Upper lobe of left lung (tissue), 6 donors: Measurements from ENCODE around the gene RASAL1. TPM values are rescaled to one million over a fixed set of nuclear protein-coding genes. Genes with fewer than 3 reads are reported as not detected.
A peak's percentile ranks its signal among the peaks of the same experiment; 100 is the strongest.

Experiments
- ATAC-seq, 2 donors: fragments of 200-7000 bp; cut with Tn5 transposase; one replicate each; pipeline ENCODE4 v1.9.1; 2022; ENCODE audit warnings: mild to moderate bottlenecking in 2 of 2, moderate library complexity in 2 of 2; ENCODE audit not compliant: low FRiP score in 2 of 2
- DNase-seq, 2 donors: peaks; one replicate each; pipeline ENCODE4 v3.0.0-alpha.2; 2019 to 2020
- H3K27ac ChIP-seq, 4 donors: fragments of 200-600 bp; sonication (generic); one replicate each; pipeline ENCODE4 v1.5.1; 2016 to 2019
- H3K27me3 ChIP-seq, 4 donors: fragments of 200-600 bp; sonication (generic); one replicate each; pipeline ENCODE4 v1.5.1; 2017 to 2019
- H3K36me3 ChIP-seq, 4 donors: fragments of 200-600 bp; sonication (generic); one replicate each; pipeline ENCODE4 v1.5.1; 2016 to 2019
- H3K4me1 ChIP-seq, 4 donors: fragments of 200-600 bp; sonication (generic); one replicate each; pipeline ENCODE4 v1.5.1; 2018 to 2019
- H3K4me3 ChIP-seq, 4 donors: fragments of 200-600 bp; sonication (generic); one replicate each; pipeline ENCODE4 v1.5.1; 2017 to 2019; ENCODE audit warnings: mild to moderate bottlenecking in 2 of 4, moderate library complexity in 1 of 4
- H3K9me3 ChIP-seq, 4 donors: fragments of 200-600 bp; sonication (generic); one replicate each; pipeline ENCODE4 v1.5.1; 2018 to 2019
- CTCF ChIP-seq, 6 experiments: fragments of 450-650 bp in 4 of 6; fragments of 200-600 bp in 2 of 6; sonication (generic) in 2 of 6; IDR thresholded peaks; one replicate each; pipeline ENCODE4 v1.5.1; 2016 to 2019; ENCODE audit warnings: antibody characterized with exemption in 6 of 6
- EP300 ChIP-seq, 4 donors: sonication (generic); formaldehyde crosslinking; IDR thresholded peaks; one replicate each; pipeline ENCODE4 v1.5.1; 2017; ENCODE audit warnings: antibody characterized with exemption in 4 of 4, control low read depth in 2 of 4
- POLR2A ChIP-seq, 4 donors: fragments of 450-650 bp; IDR thresholded peaks; one replicate each; pipeline ENCODE4 v1.5.1; 2016 to 2017; ENCODE audit warnings: antibody characterized with exemption in 4 of 4, mild to moderate bottlenecking in 2 of 4
- POLR2AphosphoS5 ChIP-seq, 2 donors: sonication (generic); formaldehyde crosslinking; IDR thresholded peaks; one replicate each; pipeline ENCODE4 v1.5.1; 2017; ENCODE audit warnings: antibody characterized with exemption in 2 of 2
- WGBS, 2 donors: methylation state at CpG; one replicate each; pipeline ENCODE4 v1.1.5; 2017 to 2018; 5-methylcytosine and 5-hydroxymethylcytosine counted together
- total RNA-seq, 6 donors: library from RNA; depleted of rRNA in 4 of 6; stranded (reverse); fragments of >200 nt in 4 of 6; gene quantifications; one replicate each; pipeline versions ENCODE4 v1.1.0 to v1.2.1, GENCODE V29; 2016 to 2021
- donor health status: DM: no; HTN: no; CAD: no; lungs with moderate emphysema.
- donor health status: DM: no; HTN: yes; CAD: no; lungs with severe emphysema.

RASAL1 gene
- total RNA-seq, 6 donors from 2014 or later: 0.27 to 4.2 (median 0.60) TPM; not detected in 3

GRCh38 chr12:113055594-113056380 lies 79.8 kb downstream of the RASAL1 start:
- no peaks in the 10 kb centered on the region for H3K9me3 ChIP-seq
- H3K27me3 ChIP-seq: peaks cover 0 to 31% (median 13%) of the 10 kb centered on the region in 4 donors
- WGBS, 2 donors: 59 to 67% methylated on average over 12 to 13 of the region's 13 CpGs
- no peak for TF ChIP-seq EP300 (IDR thresholded peaks at IDR 0.05)
- no peak for TF ChIP-seq CTCF (IDR thresholded peaks at IDR 0.05)
- TF ChIP-seq POLR2AphosphoS5 (IDR thresholded peaks at IDR 0.05): no peak
- no peak for TF ChIP-seq POLR2A (IDR thresholded peaks at IDR 0.05)
- no peaks in the 10 kb centered on the region for H3K36me3 ChIP-seq
- DNase-seq (peak in 1 of 2 donors; percentile 73), ATAC-seq (no peak)
- peaks cover 8 to 16% (median 13%) of the 10 kb centered on the region in 4 donors for H3K4me1 ChIP-seq
- H3K27ac ChIP-seq: no peak overlapping the region
- H3K4me3 ChIP-seq: no peak overlapping the region

GRCh38 chr12:113054948-113055486 lies 80.5 kb downstream of the RASAL1 start:
- Histone ChIP-seq H3K4me3 (no peak overlapping the region), H3K27me3 (peaks cover 0 to 31% (median 13%) of the 10 kb centered on the region in 4 donors), H3K27ac (no peak overlapping the region), H3K4me1 (peaks cover 8 to 16% (median 13%) of the 10 kb centered on the region in 4 donors), H3K36me3 (no peaks in the 10 kb centered on the region), H3K9me3 (no peaks in the 10 kb centered on the region)
- ATAC-seq: no peak
- TF ChIP-seq EP300 (IDR thresholded peaks at IDR 0.05): no peak
- no peak for TF ChIP-seq CTCF (IDR thresholded peaks at IDR 0.05)
- DNase-seq: no peak
- 58 to 62% methylated on average over 4 of the region's 4 CpGs for WGBS, 2 donors

- TF ChIP-seq EP300 (IDR thresholded peaks at IDR 0.05) (no peak), POLR2A (IDR thresholded peaks at IDR 0.05) (no peak), CTCF (IDR thresholded peaks at IDR 0.05) (no peak), POLR2AphosphoS5 (IDR thresholded peaks at IDR 0.05) (no peak)
- H3K27me3 ChIP-seq: peaks cover 0 to 21% (median 10%) of the 10 kb centered on the region in 4 donors
- WGBS, 2 donors: 43 to 63% methylated on average over 3 to 4 of the region's 4 CpGs
Observed at GRCh38 chr12:113052326-113052725, 83.2 kb downstream of the RASAL1 start.

GRCh38 chr12:113051759-113052158 lies 83.8 kb downstream of the RASAL1 start:
- Histone ChIP-seq H3K27ac (no peak overlapping the region), H3K9me3 (no peaks in the 10 kb centered on the region), H3K4me1 (peaks cover 1 to 5% (median 5%) of the 10 kb centered on the region in 4 donors), H3K4me3 (no peak overlapping the region), H3K27me3 (peaks cover 0 to 15% (median 6%) of the 10 kb centered on the region in 4 donors), H3K36me3 (no peaks in the 10 kb centered on the region)
- ATAC-seq: no peak
- DNase-seq: no peak
- TF ChIP-seq POLR2A (IDR thresholded peaks at IDR 0.05) (no peak), POLR2AphosphoS5 (IDR thresholded peaks at IDR 0.05) (no peak), CTCF (IDR thresholded peaks at IDR 0.05) (no peak), EP300 (IDR thresholded peaks at IDR 0.05) (no peak)
- WGBS, 2 donors: 84 to 100% methylated on average over 1 to 4 of the region's 4 CpGs

More at GRCh38 chr12:113052326-113052725, 83.2 kb downstream of the RASAL1 start:
- H3K9me3 ChIP-seq: no peaks in the 10 kb centered on the region
- H3K36me3 ChIP-seq: no peaks in the 10 kb centered on the region
- ATAC-seq (no peak), DNase-seq (no peak)
- H3K27ac ChIP-seq: no peak overlapping the region
- no peak overlapping the region for H3K4me3 ChIP-seq
- peaks cover 7 to 11% (median 11%) of the 10 kb centered on the region in 4 donors for H3K4me1 ChIP-seq
